GM12865 (cell line): ENCODE data around the gene ANKRD31.
"Not testable (repeated sequence)": the region's sequence is repeated elsewhere in the genome, so short reads cannot be mapped to it uniquely, and the experiment has no call there.

Experiments used
- DNase-seq: peaks from one replicate; pipeline ENCODE4 v3.0.0; 2010; ENCODE audit warnings: low read depth
- H3K4me3 ChIP-seq: 2 replicates; pipeline ENCODE4 v1.5.1; 2011; ENCODE audit warnings: mild to moderate bottlenecking, low read depth, low read length, control low read depth
- TF ChIP-seq, protein P1 (sequence below): IDR thresholded peaks from 2 replicates; pipeline ENCODE4 v1.5.1; 2011; ENCODE audit warnings: low read length, control low read depth, low read depth, inconsistent platforms; ENCODE audit not compliant: insufficient read depth; ENCODE audit errors: missing control alignments

The ANKRD31 gene

DNA sequence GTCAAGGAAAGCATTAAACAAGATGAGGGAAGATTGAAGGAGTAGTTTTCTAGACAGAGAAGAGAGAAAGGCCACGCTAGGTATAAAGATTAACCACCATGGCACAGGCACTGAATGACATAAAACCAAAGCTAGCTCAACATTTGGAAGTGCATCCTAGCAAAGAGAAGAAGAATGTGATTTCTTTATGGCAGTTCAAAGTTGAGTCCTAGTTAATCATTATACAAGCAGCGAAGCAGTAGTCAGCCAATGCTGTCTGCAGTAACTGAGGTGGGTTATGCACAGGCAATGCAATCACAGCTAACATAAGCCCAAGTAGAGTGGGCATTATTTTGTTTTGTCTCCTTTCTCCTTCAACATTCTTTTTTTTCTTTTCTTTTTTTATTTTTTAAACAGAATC is 24.0 kb upstream of the ANKRD31 start:
- TF ChIP-seq, protein P1, sequence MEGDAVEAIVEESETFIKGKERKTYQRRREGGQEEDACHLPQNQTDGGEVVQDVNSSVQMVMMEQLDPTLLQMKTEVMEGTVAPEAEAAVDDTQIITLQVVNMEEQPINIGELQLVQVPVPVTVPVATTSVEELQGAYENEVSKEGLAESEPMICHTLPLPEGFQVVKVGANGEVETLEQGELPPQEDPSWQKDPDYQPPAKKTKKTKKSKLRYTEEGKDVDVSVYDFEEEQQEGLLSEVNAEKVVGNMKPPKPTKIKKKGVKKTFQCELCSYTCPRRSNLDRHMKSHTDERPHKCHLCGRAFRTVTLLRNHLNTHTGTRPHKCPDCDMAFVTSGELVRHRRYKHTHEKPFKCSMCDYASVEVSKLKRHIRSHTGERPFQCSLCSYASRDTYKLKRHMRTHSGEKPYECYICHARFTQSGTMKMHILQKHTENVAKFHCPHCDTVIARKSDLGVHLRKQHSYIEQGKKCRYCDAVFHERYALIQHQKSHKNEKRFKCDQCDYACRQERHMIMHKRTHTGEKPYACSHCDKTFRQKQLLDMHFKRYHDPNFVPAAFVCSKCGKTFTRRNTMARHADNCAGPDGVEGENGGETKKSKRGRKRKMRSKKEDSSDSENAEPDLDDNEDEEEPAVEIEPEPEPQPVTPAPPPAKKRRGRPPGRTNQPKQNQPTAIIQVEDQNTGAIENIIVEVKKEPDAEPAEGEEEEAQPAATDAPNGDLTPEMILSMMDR: no peak
- DNase-seq: no peak
- H3K4me3 ChIP-seq: no peak overlapping the region

DNA sequence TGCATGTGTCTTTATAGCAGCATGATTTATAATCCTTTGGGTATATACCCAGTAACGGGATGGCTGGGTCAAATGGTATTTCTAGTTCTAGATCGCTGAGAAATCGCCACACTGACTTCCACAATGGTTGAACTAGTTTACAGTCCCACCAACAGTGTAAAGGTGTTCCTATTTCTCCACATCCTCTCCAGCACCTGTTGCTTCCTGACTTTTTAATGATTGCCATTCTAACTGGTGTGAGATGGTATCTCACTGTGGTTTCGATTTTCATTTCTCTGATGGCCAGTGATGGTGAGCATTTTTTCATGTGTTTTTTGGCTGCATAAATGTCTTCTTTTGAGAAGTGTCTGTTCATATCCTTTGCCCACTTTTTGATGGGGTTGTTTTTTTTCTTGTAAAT is 13.8 kb upstream of the ANKRD31 start:
- H3K4me3 ChIP-seq, DNase-seq: not testable (repeated sequence)

DNA sequence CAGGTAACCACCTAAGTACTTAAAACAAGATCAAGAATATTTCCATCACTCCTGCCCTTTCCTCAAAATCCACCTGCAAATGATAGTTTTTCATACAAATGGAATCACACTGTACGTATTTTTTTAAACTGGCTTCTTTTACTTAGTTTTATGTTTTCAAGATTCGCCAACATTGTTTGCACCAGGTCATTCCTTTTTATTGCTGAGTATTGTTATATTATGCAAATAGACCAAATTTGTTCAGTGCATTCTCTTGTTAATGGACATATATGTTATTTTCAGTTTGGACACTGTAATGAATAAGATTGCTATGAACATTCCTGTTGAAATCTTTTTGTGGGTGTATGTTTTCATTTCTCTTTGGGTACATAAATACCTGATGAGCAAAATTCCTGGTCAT is 8.3 kb upstream of the ANKRD31 start:
- no peak for DNase-seq
- TF ChIP-seq, protein P1: no peak
- H3K4me3 ChIP-seq: no peak overlapping the region

DNA sequence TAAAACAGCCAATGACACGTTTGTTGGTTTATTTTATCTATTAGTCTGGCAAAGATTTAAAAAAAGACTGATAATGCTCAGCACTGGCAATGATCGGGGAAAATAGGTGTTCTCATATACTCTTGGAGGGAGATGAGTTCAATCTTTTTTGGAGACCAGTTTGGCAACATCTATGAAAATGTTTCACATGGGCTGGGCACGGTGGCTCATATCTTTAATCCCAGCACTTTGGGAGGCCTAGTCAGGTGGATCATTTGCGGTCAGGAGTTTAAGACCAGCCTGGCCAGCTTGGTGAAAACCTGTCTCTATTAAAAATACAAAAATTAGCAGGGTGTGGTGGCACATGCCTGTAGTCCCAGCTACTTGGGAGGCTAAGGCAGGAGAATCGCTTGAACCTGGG is 6.8 kb upstream of the ANKRD31 start:
- no peak for DNase-seq

DNA sequence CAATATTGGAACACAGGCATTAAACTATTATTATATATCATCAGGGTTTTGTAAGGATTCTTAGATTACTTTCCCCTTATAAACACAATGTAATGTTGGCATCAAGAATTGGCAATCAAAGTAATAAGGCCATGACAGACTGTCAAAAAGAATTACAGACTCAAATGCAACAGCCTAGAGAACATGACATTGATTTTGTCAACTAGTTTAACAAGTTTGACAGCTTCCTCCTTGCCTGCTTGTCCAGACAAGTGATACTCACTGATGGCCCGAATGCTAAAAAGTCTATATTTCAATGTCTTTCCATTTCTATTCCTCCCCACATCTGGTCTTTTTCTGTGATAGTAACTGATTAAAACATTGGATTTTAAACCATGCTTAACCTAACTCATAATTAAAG is 6.4 kb upstream of the ANKRD31 start:
- no peak for DNase-seq
- TF ChIP-seq, protein P1: no peak
- no peak overlapping the region for H3K4me3 ChIP-seq

More for the DNA sequence above, 6.8 kb upstream of the ANKRD31 start:
- H3K4me3 ChIP-seq: no peak overlapping the region
- TF ChIP-seq, protein P1: no peak

DNA sequence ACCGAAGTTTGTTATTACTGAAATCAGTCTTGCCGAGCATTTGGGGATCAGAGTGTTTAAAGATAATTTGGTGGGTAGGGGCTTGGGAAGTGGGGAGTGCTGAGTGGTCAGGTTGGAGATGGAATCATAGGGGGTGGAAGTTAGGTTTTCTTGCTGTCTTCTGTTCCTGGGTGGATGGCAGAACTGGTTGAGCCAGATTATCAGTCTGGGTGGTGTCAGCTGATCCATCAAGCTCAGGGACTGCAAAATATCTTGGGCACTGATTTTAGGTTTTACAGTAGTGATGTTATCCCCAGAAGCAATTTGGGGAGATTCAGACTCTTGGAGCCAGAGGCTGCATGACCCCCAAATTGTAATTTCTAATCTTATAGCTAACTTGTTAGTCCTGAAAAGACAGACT is 5.4 kb upstream of the ANKRD31 start:
- H3K4me3 ChIP-seq: no peak overlapping the region
- DNase-seq: no peak
- TF ChIP-seq, protein P1: no peak

DNA sequence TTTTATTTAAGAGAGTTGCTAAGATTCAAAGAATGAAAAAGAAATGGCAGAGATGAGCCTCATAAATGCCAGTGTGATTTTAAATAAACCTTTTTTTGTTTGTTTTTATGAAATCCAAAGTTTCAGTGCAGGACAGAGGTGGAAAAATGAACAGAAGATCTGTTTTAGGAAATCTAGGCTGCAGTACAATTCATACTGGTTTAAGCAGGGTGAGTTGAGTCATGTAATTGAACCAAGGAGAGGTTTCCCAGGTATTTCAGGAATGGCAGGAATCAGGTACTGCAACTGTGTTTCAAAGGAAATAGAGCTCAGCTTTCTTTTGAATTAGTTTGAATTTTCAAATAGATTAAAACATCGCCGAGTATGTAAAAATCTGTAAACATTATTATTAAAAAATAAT is 3.0 kb upstream of the ANKRD31 start:
- no peak for DNase-seq
- no peak overlapping the region for H3K4me3 ChIP-seq
- TF ChIP-seq, protein P1: no peak

DNA sequence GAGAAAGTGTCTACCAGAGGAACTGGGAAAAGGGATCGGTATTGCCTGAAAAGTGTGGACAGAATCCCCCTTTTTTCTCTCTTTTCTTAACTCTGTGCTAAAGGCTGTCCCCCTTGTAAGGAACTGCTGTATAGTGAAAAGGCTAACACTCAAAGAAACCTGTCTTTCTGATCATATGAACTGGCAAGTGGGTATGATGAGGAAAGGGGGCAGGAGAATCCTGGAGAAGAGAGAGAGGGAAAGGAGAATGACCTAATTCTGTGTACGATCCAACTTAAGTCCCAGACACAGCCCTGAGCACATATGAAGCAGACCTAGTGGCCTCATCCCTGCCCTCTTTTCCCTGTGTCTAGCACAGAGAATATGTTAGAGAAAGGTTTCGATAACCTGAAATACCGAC is 967 bp downstream of the ANKRD31 start:
- DNase-seq: no peak
- TF ChIP-seq, protein P1: no peak
- H3K4me3 ChIP-seq: no peak overlapping the region
